ENCODE results near the gene GGA1. TPM values are rescaled to one million over a fixed set of nuclear protein-coding genes. Genes with fewer than 3 reads are reported as not detected.

The GGA1 gene
- total and polyA plus RNA-seq, 9 of the 15 experiments (the other 6 are each of a cell fraction or from before 2014, with no cell fraction given): 1.5 to 69.5 (median 31.6) TPM

DNA sequence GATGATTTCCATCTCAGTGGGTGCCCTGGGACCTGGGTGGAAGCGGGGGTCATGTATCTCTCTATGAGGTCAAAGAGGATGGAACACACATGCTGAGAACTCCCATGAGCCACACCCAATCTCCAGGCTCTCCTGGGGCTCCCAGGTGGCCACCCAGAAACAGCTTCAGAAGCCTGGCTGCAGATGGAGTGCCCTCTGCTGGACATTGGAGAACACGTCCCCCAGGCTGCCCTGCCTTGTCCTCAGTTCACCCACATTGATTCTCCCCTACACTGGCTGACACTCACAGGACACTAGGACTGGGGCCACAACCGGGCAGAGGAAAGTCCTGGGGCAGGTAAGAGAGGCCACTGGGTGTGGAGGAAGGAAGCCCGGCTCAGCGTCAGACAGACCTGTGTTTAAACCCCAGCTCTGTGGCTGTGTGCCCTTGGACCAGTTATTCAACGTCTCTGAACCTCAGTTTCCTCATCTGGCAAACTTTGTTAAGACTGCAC lies 73.0 kb downstream of the GGA1 start (continued):
- TF ChIP-seq, protein P1, sequence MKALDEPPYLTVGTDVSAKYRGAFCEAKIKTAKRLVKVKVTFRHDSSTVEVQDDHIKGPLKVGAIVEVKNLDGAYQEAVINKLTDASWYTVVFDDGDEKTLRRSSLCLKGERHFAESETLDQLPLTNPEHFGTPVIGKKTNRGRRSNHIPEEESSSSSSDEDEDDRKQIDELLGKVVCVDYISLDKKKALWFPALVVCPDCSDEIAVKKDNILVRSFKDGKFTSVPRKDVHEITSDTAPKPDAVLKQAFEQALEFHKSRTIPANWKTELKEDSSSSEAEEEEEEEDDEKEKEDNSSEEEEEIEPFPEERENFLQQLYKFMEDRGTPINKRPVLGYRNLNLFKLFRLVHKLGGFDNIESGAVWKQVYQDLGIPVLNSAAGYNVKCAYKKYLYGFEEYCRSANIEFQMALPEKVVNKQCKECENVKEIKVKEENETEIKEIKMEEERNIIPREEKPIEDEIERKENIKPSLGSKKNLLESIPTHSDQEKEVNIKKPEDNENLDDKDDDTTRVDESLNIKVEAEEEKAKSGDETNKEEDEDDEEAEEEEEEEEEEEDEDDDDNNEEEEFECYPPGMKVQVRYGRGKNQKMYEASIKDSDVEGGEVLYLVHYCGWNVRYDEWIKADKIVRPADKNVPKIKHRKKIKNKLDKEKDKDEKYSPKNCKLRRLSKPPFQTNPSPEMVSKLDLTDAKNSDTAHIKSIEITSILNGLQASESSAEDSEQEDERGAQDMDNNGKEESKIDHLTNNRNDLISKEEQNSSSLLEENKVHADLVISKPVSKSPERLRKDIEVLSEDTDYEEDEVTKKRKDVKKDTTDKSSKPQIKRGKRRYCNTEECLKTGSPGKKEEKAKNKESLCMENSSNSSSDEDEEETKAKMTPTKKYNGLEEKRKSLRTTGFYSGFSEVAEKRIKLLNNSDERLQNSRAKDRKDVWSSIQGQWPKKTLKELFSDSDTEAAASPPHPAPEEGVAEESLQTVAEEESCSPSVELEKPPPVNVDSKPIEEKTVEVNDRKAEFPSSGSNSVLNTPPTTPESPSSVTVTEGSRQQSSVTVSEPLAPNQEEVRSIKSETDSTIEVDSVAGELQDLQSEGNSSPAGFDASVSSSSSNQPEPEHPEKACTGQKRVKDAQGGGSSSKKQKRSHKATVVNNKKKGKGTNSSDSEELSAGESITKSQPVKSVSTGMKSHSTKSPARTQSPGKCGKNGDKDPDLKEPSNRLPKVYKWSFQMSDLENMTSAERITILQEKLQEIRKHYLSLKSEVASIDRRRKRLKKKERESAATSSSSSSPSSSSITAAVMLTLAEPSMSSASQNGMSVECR (CRISPR knock-in tag; IDR thresholded peaks at IDR 0.05): 0 out of 2 replicates have a peak, but pooled peaks have one; percentile 52
- TF ChIP-seq RNF2 (IDR thresholded peaks at IDR 0.05) (no peak), RBM14 (IDR thresholded peaks at IDR 0.05; ENCODE audit: borderline replicate concordance, insufficient read depth, low read depth, low read length) (no peak), STAG1 (CRISPR knock-in tag; IDR thresholded peaks at IDR 0.05; ENCODE audit: borderline replicate concordance) (no peak), RCOR1 (IDR thresholded peaks at IDR 0.05; ENCODE audit: borderline replicate concordance in 1 of 2, low read depth in 2 of 2, low read length in 2 of 2) (peak in 1 of 2 experiments; percentile 37; a peak in 1 of 4 replicates), SMC3 (conservative IDR thresholded peaks at IDR 0.05; ENCODE audit: insufficient read depth, low read depth, low read length) (peak; percentile 74), ARID2 (IDR thresholded peaks at IDR 0.05) (no peak), JUND (IDR thresholded peaks at IDR 0.05; ENCODE audit: borderline replicate concordance, low read depth, low read length) (0 out of 2 replicates have a peak, but pooled peaks have one; percentile 29), JUND (tag; IDR thresholded peaks at IDR 0.05; ENCODE audit: borderline replicate concordance, low read depth, low read length) (no peak), KLF16 (IDR thresholded peaks at IDR 0.05) (peak; percentile 18; the same call in 1 of the 2 replicates), PPARD (CRISPR knock-in tag; IDR thresholded peaks at IDR 0.05) (no peak), U2AF1 (optimal IDR thresholded peaks at IDR 0.05; ENCODE audit: low read depth, low read length) (no peak), XRCC5 (IDR thresholded peaks at IDR 0.05; ENCODE audit: low read depth, low read length) (0 out of 2 replicates have a peak, but pooled peaks have one; percentile 30), GABPB1 (CRISPR knock-in tag; IDR thresholded peaks at IDR 0.05) (0 out of 2 replicates have a peak, but pooled peaks have one; percentile 33), ZFP36 (IDR thresholded peaks at IDR 0.05; ENCODE audit: low read depth, low read length, partially characterized antibody) (peak; percentile 56), HINFP (tag; conservative IDR thresholded peaks at IDR 0.05; ENCODE audit: low read depth) (no peak), SMARCA5 (IDR thresholded peaks at IDR 0.05) (0 out of 2 replicates have a peak, but pooled peaks have one; percentile 47), ELK3 (CRISPR knock-in tag; IDR thresholded peaks at IDR 0.05) (no peak)
- TF ChIP-seq, protein P2, sequence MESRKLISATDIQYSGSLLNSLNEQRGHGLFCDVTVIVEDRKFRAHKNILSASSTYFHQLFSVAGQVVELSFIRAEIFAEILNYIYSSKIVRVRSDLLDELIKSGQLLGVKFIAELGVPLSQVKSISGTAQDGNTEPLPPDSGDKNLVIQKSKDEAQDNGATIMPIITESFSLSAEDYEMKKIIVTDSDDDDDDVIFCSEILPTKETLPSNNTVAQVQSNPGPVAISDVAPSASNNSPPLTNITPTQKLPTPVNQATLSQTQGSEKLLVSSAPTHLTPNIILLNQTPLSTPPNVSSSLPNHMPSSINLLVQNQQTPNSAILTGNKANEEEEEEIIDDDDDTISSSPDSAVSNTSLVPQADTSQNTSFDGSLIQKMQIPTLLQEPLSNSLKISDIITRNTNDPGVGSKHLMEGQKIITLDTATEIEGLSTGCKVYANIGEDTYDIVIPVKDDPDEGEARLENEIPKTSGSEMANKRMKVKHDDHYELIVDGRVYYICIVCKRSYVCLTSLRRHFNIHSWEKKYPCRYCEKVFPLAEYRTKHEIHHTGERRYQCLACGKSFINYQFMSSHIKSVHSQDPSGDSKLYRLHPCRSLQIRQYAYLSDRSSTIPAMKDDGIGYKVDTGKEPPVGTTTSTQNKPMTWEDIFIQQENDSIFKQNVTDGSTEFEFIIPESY (CRISPR knock-in tag; IDR thresholded peaks at IDR 0.05): 0 out of 2 replicates have a peak, but pooled peaks have one; percentile 20

Data from K562 (cell line).